ENCODE data around the gene LRRIQ1. TPM values are rescaled to one million over a fixed set of nuclear protein-coding genes. Genes with fewer than 3 reads are reported as not detected.
"Not testable (repeated sequence)": the region's sequence is repeated elsewhere in the genome, so short reads cannot be mapped to it uniquely, and the experiment has no call there.

The LRRIQ1 gene
- total RNA-seq, 4 donors from 2014 or later = not detected

- intact Hi-C loops (cut with DNase I; ENCODE audit: low total_unique reads) = no loop called here
Measured at GRCh38 chr12:84996759-84997158, 39.4 kb upstream of the LRRIQ1 start.

GRCh38 chr12:84998341-84998740 is 37.8 kb upstream of the LRRIQ1 start:
- no peak for DNase-seq
- intact Hi-C loops (cut with DNase I; ENCODE audit: low total_unique reads) = no loop called here
- no peak for TF ChIP-seq CTCF (IDR thresholded peaks at IDR 0.05 in 4 of 5, conservative IDR thresholded peaks at IDR 0.05 in 1 of 5)
- TF ChIP-seq POLR2A (IDR thresholded peaks at IDR 0.05) = no peak

More at GRCh38 chr12:84996759-84997158, 39.4 kb upstream of the LRRIQ1 start:
- no peak for DNase-seq
- ATAC-seq = no peak
- H3K36me3 ChIP-seq = no peaks in the 10 kb centered on the region
- no peaks in the 10 kb centered on the region for H3K9me3 ChIP-seq
- H3K27ac ChIP-seq = no peak overlapping the region
- no peaks in the 10 kb centered on the region for H3K4me1 ChIP-seq
- in situ Hi-C loops (cut with MboI; ENCODE audit: low sequenced_read_pairs in 4 of 4) = no loop called here
- no peak overlapping the region for H3K4me3 ChIP-seq
- H3K27me3 ChIP-seq = no peaks in the 10 kb centered on the region
- no peak for TF ChIP-seq CTCF (IDR thresholded peaks at IDR 0.05 in 4 of 5, conservative IDR thresholded peaks at IDR 0.05 in 1 of 5)
- no peak for TF ChIP-seq POLR2A (IDR thresholded peaks at IDR 0.05)

GRCh38 chr12:85000729-85001128 is 35.4 kb upstream of the LRRIQ1 start:
- Histone ChIP-seq H3K4me1 (no peaks in the 10 kb centered on the region), H3K36me3 (no peaks in the 10 kb centered on the region), H3K4me3 (no peak overlapping the region), H3K9me3 (no peaks in the 10 kb centered on the region), H3K27ac (no peak overlapping the region), H3K27me3 (no peaks in the 10 kb centered on the region)
- intact Hi-C loops (cut with DNase I; ENCODE audit: low total_unique reads) = no loop called here
- TF ChIP-seq CTCF (IDR thresholded peaks at IDR 0.05 in 4 of 5, conservative IDR thresholded peaks at IDR 0.05 in 1 of 5) (no peak), POLR2A (IDR thresholded peaks at IDR 0.05) (no peak)
- in situ Hi-C loops (cut with MboI; ENCODE audit: low sequenced_read_pairs in 4 of 4) = no loop called here
- ATAC-seq (no peak), DNase-seq (no peak)

More at GRCh38 chr12:84998341-84998740, 37.8 kb upstream of the LRRIQ1 start:
- Histone ChIP-seq H3K9me3 (no peaks in the 10 kb centered on the region), H3K27ac (no peak overlapping the region), H3K36me3 (no peaks in the 10 kb centered on the region), H3K4me3 (no peak overlapping the region), H3K4me1 (no peaks in the 10 kb centered on the region), H3K27me3 (no peaks in the 10 kb centered on the region)
- no peak for ATAC-seq
- in situ Hi-C loops (cut with MboI; ENCODE audit: low sequenced_read_pairs in 4 of 4) = no loop called here

GRCh38 chr12:85002778-85003296 is 33.3 kb upstream of the LRRIQ1 start:
- H3K4me3 ChIP-seq = no peak overlapping the region
- TF ChIP-seq POLR2A (IDR thresholded peaks at IDR 0.05) (no peak), CTCF (IDR thresholded peaks at IDR 0.05 in 4 of 5, conservative IDR thresholded peaks at IDR 0.05 in 1 of 5) (no peak)
- no peaks in the 10 kb centered on the region for H3K27me3 ChIP-seq
- no peak overlapping the region for H3K27ac ChIP-seq
- intact Hi-C loops (cut with DNase I; ENCODE audit: low total_unique reads) = no loop called here
- H3K4me1 ChIP-seq = no peaks in the 10 kb centered on the region
- ATAC-seq = no peak
- no peak for DNase-seq
- H3K36me3 ChIP-seq = no peaks in the 10 kb centered on the region
- no peaks in the 10 kb centered on the region for H3K9me3 ChIP-seq
- in situ Hi-C loops (cut with MboI; ENCODE audit: low sequenced_read_pairs in 4 of 4) = no loop called here

- no peak for ATAC-seq
- no peak overlapping the region for H3K4me3 ChIP-seq
- H3K4me1 ChIP-seq = no peaks in the 10 kb centered on the region
- no peaks in the 10 kb centered on the region for H3K36me3 ChIP-seq
- DNase-seq = no peak
- H3K27me3 ChIP-seq = no peaks in the 10 kb centered on the region
- intact Hi-C loops (cut with DNase I; ENCODE audit: low total_unique reads) = no loop called here
- no peaks in the 10 kb centered on the region for H3K9me3 ChIP-seq
- TF ChIP-seq POLR2A (IDR thresholded peaks at IDR 0.05) (no peak), CTCF (IDR thresholded peaks at IDR 0.05 in 4 of 5, conservative IDR thresholded peaks at IDR 0.05 in 1 of 5) (no peak)
- in situ Hi-C loops (cut with MboI; ENCODE audit: low sequenced_read_pairs in 4 of 4) = no loop called here
- H3K27ac ChIP-seq = no peak overlapping the region
Measured at GRCh38 chr12:85004204-85004603, 31.9 kb upstream of the LRRIQ1 start.

- intact Hi-C loops (cut with DNase I; ENCODE audit: low total_unique reads); H3K27ac ChIP-seq; in situ Hi-C loops (cut with MboI; ENCODE audit: low sequenced_read_pairs in 4 of 4); H3K9me3 ChIP-seq; DNase-seq; H3K27me3 ChIP-seq; H3K4me1 ChIP-seq; H3K36me3 ChIP-seq; ATAC-seq; H3K4me3 ChIP-seq: not testable (repeated sequence)
Measured at GRCh38 chr12:85005047-85005446, 31.1 kb upstream of the LRRIQ1 start.
